Inflammatory macrophage (primary cell): ENCODE results near the gene ELOVL6.
A peak's percentile ranks its signal among the peaks of the same experiment; 100 is the strongest.
"Not testable (repeated sequence)": the region's sequence is repeated elsewhere in the genome, so short reads cannot be mapped to it uniquely, and the experiment has no call there.

ENCODE experiments used
- DNase-seq, 2 donors: peaks; one replicate each; pipeline ENCODE4 v3.0.0-alpha.2; 2020 to 2022

The ELOVL6 gene

DNA sequence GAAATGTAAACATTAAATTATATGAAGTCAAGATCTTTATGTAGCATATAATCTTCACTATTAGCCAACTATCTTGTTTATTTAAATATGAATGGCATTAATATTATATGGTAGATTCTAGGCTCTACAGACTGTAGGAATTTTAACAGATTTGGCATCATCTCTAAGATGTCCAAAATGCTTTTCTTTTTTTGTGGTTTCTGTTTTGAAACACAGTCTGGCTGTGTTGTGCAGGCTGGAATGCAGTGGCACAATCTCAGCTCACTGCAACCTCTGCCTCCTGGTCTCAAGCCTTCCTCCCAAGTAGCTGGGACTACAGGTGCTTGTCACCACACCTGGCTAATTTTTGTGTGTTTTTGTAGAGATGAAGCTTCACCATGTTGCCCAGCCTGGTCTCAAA is 76.2 kb downstream of the ELOVL6 start:
- no peak for DNase-seq

DNA sequence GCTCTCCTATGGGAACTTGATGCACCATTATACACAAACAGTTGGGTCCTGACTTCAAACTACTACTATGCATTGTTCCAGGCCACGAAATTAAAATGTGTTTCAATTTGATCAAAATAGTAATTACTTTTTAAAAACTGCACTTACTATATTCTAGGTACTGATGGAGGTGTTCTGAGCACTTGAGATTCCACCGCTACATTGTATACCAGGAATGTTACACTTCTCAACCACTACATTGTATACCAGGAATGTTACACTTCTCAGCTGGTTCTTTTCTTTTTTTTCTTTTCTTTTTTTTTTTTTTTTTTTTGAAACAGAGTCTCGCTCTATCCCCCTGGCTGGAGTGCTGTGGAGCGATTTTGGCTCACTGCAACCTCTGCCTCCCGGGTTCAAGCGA is 77.9 kb downstream of the ELOVL6 start:
- DNase-seq = no peak

DNA sequence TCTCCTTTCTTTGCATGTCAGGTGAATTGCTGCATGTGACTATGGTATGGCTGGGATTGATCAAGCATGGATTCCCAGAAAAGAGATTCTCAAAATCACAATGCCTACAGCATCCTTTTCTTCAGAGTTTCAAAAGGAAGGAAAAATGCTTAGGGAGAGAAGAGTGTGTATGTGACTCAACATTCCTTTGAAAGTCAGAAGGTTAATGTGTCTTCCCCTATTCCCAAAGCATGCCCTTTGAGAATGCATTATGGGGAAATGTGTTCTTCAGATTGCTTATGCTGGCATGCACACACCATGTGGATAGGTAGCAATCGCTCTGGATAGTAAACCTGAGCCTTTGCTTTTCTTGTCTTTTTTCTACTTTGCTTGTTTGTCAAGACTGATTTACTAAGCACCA is 78.5 kb downstream of the ELOVL6 start:
- no peak for DNase-seq

DNA sequence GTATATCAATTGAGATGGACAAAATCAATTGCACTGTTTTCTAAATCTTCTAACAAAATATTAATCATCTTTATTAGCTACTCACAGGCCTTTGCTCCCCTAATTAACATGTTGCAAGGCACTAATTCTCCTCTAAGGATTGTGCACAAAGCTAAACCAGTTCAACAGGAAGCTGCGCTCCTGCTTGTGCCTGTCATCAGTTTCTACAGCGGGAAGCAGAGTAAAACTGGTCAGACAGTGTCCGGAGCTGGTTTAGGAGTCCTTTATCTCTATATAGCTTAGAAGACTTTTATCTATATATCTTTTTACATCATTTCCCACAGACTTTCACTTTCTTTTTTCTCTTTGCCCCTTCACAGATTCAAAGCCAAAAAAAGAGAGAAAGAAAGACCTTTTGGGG is 79.1 kb downstream of the ELOVL6 start:
- DNase-seq = no peak

DNA sequence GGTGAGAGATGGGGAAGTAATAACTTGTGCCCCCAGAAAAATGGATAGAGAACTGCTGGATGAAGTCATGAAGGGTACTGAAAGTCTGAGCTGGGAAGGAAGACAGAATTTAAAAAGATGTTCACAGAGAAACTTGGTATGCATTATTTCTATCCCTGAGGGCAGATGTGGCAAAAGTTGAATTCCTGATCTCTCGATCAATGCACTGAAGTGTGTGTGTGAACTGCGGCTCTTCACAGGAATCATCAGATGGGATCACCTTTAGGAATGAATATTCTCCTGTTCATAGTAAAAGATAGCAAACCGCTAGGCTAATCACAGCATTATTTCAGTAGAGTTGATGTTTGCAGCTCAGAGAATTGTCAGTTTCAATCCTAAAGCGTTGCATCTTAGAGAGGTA is 86.4 kb downstream of the ELOVL6 start:
- no peak for DNase-seq

DNA sequence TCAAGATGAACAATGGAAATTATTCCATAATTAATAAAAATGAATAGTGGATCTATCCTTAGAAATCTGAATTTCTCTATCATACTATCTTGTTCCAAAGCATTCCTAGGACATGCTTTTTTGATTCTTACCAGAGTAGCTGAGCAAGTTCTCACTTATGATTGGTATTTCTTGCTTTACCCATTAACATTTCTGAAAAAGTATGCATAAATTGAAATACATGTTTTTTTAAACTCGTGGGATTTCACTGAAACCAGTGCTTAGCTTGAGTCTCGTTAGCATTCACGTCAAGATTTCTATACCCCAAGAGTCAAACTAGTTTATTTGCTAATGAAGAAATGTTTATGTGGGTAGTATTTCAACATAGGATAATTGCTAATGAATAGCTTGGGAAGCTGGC is 89.0 kb downstream of the ELOVL6 start:
- no peak for DNase-seq

DNA sequence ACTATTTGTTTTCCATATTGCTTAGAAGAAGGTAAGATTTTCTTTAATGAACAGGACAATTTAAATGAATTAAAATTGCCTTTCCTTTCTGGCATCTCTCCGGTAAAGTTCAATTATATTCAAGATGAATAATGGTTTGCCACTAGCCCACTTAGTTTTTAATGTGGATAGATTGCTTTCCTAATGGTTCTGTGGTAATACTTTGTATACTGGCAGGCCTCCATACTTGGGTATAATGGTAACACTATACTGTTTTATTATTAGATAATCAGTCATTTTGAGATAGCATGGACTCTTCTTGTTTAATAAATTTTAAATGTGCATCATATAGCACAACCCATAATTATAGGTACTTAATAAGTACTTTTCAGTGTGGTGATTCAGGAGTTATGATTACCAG is 89.5 kb downstream of the ELOVL6 start:
- DNase-seq = no peak

DNA sequence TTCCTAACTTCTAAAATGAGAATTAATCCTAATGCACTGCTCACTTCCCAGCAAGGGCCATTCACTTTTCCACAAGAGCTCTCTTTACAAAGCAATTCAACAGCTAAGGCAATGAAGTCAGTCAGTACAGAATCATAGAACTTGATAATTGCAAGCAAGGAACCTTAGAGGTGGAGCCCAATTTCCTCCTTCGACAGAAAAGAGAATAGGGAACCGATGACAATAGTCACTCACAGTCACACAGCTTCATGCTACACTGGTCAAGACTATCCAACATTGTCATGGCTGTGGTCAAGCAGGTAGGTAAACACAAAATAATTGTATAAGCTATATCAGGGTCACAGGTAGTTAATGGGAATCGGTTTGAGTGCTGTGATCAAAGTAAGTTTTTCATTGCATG is 90.0 kb downstream of the ELOVL6 start:
- DNase-seq = peak; percentile 18 to 37

DNA sequence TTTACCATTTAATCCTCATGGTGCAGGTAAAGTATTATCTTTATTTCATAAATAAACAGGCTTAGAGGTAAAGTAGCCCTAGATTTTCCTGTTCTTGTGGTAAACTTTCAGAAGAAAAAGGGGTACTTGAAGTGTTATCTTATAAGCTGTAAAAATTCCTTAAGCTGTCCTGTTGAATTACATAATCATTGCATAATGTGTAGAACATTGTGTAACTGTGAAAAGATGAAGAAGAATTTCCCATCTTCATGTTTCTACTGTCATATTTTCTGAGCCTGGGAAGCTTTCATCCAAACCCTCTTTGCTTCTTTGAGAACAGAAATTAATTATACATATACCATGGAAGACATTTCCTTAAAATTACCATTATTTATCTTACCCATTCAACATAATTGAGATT is 90.5 kb downstream of the ELOVL6 start:
- peak in 1 of 2 donors; percentile 55 for DNase-seq

DNA sequence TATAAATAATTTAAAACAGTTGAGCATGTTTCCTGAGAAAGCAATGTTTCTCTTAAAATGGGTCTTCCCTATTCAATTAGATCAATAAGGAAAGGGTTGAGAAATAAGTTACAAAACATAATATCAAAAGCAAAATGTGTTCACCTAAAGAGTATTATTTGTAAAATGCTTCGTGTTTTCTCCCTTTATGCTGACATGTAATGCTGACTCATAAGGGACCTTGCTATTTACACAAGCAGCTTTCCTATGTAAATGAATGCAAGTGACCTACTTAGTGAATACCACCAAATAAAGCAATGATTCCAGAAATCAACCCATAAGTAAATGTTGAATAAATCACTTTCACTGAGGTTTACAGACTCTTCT is 91.5 kb downstream of the ELOVL6 start:
- no peak for DNase-seq

DNA sequence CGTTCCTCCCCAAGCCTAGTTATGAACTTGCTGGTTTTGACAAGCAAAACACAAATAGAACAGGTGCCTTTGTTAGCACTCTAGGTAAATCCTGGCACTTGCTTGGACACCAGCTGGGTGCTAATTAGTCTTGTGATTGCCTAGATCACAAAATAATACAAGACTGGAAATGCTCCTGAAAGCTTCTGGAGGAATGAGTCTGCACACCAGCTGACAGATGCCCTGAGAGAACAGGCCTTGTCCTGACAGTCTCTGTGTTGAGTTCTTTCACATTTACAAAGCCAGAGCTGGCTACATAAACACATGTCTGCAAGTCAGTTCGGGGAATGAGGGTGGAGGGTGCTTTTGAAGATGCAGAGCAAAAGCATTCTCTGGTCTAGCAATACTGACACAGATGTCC is 93.8 kb downstream of the ELOVL6 start:
- DNase-seq = no peak

DNA sequence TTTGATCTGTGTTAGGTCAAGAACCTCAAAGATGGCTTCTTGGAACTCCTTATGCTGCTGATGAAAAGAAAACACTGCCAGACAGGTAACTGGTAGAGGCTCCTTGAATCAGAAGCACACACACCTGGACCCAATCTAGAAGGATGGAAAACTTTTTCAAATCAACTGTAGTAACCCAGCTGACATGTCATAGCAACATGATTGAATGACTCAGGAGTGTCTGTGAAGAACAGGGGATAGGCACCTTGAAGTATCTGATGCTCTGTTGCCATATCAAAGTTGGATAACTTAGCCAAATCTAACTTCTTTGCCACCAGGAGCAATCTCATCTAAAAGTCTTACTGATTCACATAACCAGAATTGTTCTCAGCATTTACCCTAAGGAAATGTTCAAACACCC is 98.8 kb downstream of the ELOVL6 start:
- no peak for DNase-seq

DNA sequence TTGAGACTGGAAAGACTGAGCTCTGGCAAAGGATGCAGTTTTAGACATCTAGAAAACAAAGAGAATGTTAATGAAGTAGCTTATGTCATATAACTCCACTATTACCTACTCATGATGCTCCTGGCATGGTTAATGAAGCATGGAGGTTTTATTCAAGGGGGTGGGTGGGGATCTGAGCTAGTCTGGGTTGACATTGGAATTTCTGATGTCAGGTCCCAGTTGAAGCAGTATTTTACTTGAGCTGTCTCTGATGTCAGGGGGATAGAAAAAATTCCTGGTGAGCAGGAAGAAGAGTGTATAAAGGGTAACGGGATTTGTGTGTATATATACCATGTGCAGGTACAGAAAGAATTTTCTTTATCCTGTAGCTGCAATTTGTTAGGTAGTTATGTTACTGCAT is 102.0 kb downstream of the ELOVL6 start:
- no peak for DNase-seq

DNA sequence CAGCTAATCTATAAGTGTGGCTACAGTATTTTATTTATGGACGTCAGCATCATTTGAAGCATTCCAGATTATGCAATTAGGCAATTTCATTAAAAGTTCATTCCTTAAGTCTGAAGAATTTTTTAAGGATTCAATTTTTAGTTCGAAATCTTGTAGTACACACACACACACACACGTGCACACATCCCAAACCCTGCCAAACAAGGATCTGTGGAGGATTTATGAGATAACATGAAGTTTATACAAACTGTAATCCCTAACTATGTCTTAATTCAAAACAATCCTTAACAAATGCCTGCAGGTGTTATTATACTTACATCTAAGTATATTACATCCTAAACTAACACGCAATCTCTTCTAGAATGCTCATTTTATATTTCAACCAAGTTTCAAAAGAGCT is 105.8 kb downstream of the ELOVL6 start:
- DNase-seq = no peak

DNA sequence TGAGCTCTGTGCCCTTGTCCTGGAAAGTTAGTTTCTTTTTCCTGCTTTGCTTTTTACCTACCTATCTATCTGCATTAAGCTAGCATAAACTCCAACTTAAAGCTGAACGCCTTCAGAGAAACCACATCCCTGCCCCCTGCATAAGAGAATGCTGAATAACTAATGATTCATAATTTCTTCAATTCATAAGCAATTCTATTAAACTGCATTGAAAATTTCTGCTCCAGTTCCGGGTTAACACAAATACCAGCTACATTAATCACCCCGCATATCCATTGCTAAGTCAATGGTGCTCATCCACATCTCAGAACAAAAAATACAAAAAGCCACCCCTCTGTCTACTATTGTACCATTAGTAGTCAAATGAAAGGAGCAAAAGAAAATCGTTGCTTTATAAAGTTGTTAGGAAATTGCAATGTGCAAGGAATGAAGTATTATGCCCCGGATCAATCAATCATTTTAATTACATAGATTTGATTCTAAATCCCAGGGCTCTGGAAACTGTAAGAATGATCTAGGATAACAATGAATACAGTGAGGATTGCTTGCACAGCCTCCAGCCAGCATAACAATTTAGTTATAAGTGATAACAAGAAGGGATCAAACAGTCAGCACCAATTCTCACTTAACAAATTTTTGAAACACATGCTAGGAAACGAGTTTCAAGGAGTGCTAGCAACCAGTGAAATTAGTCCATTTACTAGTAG is 106.8 kb downstream of the ELOVL6 start:
- no peak for DNase-seq

DNA sequence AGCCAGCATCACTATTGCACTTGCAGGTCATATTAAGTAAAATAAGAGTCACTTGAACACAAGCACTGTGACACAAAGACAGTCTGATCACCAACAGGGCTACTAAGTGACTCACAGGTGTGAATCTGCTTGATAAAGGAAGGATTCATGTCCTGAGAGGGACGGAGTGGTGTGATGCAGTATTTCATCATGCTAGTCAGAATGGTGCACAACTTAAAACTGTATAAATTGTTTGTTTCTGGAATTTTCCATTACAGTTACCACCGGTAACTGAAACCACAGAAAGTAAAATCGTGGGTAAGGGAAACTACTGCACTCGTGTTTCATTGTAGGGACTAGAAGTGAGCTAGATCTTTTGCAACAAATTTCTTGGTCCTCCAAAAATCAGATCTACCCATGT is 109.7 kb downstream of the ELOVL6 start:
- no peak for DNase-seq

DNA sequence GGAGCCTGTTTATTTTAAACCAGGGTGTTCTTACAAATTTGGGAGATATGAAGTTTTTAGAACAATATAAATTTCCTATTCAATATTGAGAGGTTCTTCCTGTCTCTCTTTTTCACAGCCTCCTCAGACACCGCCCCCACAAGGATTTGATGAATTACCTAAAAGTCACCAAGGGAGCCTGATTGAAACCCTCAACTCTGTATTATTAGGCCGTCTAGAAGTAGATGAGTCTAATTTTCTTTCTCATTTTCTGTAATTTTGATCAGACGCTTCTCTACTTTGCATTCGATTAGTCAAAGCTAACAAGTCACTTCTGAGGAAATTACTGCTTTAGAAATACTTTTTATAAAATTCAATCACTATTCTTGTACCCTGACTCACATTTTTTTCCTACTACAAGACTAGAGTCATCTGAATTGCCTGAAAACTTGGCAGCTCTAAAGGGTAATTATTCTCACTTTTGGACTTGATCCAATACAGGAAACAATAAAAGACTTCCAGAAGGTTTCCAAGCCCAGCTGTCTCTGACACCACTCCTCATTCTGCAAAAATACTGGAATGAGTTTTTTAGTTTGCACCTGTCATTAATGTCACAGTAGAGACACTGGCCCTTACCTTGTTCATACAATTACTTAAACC is 111.2 kb downstream of the ELOVL6 start:
- DNase-seq = no peak

DNA sequence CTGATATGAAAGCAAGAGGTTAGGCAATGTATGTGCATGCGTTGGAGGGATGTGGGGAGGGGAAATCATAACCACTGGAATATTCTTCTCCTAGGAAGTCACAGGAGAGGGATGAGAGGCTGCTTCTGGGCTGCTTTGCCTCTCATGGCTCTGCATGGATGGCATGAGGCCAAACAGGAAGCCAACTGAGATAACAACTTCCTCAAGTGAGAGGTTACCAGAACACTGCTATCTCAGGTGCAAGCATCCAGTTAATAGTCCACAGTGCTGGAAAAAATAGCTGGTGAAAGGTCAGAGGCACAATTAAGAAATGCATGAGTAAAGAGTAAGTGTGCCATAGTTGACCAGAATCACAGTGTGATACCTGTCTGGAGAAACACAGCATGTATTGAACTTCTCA is 113.3 kb downstream of the ELOVL6 start:
- no peak for DNase-seq

DNA sequence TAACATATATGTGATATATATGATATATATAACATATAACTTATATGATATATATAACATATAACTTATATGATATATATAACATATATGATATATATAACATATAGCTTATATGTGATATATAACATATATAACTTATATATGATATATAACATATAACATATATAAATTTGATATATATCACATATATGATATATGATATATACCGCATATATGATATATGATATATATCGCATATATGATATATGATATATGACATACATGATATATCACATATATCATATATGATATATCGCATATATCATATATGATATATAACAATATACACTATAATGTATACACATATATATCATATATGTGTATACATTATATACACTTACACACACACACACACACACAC is 114.3 kb downstream of the ELOVL6 start:
- no peak for DNase-seq

DNA sequence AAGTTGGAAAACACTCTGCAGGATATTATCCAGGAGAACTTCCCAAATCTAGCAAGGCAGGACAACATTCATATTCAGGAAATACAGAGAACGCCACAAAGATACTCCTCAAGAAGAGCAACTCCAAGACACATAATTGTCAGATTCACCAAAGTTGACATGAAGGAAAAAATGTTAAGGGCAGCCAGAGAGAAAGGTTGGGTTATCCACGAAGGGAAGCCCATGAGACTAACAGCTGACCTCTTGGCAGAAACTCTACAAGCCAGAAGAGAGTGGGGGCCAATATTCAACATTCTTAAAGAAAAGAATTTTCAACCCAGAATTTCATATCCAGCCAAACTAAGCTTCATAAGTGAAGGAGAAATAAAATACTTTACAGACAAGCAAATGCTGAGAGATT is 120.3 kb downstream of the ELOVL6 start:
- not testable (repeated sequence) for DNase-seq

DNA sequence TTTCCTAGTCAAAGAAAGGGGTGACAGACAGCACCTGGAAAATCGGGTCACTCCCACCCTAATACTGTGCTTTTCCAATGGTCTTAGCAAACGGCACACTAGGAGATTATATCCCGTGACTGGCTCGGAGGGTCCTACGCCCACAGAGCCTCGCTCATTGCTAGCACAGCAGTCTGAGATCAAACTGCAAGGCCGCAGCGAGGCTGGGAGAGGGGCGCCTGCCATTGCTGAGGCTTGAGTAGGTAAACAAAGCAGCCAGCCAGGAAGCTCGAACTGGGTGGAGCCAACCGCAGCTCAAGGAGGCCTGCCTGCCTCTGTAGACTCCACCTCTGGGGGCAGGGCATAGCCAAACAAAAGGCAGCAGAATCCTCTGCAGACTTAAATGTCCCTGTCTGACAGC is 121.6 kb downstream of the ELOVL6 start:
- not testable (repeated sequence) for DNase-seq

DNA sequence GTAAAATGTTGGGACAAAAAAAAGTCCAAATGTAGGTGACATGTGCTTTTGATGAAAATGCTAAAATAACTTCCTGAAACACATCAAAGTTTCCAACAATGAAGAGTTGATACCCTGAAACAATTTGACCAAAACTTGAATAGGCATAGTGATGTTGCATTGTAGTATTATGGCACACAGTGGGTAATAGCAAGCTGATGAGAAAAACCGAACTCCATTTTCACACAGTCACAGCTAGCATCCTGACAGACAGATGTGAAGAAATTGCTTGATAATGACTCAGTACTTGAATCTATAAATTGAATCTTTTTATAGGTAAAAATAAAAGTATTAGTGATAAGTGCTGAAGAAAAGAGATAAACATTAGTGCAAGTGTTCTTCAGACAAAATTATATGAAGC is 122.5 kb downstream of the ELOVL6 start:
- DNase-seq = no peak

DNA sequence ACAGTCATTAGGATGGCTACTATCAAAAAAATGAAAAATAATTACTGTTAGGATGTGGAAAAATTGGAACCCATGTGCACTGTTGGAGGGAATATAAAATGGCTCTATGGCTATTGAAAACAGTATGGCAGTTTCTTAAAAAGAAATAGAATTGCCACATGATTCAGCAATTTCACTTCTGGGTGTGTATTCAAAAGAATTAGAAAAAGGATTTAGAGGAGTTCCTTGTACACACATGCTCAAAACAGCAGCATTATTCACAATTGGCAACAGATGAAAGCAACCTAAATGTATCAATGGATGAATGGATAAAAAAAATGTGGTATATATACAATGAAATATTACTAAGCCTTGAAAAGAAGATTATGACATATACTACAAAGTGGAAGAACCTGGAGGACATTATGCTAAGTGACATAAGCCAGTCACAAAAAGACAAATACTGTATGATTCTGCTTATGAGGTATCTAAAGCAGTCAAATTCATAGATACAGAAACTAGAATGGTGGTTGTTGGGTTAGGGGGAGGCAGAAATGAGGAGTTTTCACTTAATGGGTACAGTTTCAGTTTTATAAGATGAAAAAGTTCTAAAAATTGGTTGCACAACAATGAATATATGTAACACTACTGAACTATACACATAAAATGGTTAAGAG is 123.2 kb downstream of the ELOVL6 start:
- DNase-seq = no peak

DNA sequence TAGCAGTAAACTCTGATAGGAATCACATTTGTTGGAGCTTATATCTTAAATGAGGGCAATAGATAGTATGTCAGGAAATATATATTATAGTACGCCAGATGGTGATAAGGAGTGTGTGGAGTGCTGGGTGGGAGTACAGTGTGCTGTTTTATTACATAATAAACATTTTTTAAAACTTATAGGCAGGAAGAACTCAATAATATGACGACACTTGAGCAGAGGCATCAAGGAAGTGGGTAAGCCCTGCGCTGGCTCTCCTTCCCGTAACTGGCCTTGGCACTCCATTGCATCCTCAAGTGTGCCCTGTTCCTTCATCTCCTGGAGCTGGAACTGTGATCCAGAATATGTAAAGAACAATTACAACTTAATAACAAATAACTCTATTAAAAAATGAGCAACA is 123.8 kb downstream of the ELOVL6 start:
- no peak for DNase-seq
